SK-N-DZ (cell line): ENCODE data around the gene RGL1.
A peak's percentile ranks its signal among the peaks of the same experiment; 100 is the strongest.

ENCODE experiments used
- DNase-seq: peaks from one replicate; pipeline ENCODE4 v3.0.0-alpha.2; 2015; ENCODE audit warnings: low spot score

RGL1 gene

DNA sequence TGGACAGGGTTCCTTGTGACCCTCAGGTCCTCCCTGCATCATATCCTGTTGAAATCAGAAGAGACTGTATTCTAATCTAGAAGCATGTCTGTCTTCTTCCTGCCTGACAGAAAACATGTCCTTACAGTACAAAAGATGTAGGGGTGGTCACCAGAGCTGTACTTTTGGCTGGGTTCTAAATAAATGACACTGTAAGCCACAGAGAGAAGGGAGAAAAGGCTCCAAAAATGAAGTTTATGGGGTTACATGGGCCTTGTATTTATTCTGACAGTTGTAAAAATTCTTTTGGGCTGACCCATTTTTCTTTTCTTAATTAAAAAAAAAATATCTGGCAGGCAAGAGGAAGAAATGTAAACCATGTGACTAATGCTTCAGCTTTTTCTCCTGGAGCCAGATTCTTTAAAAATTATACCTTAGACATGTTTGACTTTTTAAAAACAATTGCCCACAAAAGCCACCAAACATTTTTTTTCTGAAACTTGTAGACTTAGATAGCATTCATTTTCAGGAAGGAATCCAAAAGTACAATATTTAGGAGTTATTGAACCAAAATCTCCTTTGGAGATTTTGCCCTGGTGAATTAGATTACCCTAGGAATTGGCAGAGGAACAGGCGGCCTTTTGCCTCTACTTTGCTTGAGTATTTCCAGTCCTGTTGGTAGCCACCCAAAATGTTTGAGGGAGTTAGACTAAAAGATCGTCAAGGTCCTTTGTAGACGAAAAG is 17.1 kb downstream of the RGL1 start:
- no peak for DNase-seq

GRCh38 chr1:183824291-183824690 is 19.4 kb downstream of the RGL1 start:
- no peak for DNase-seq

- no peak for DNase-seq
These were observed 22.9 kb downstream of the RGL1 start for GRCh38 chr1:183827801-183828200.

DNA sequence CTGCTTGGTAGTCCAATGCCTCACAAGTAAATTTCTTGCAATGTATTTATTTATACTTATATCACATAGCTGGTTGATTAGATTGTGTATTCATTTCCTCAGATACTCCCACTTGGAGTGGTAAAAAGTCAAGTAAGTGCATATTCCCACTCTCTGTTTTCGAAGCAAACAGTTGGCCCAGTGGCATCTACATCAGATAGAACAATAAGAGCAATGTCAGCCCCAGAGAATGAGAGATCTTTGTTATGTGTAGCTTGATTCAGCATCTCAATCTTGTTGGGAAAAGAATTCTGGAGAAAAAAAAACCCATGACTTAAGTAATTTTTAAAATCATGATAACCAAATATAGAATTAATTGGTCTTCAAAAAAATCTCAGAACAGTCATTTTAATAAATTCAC is 25.5 kb downstream of the RGL1 start:
- DNase-seq, result no peak

GRCh38 chr1:183831311-183831710 is 26.4 kb downstream of the RGL1 start:
- no peak for DNase-seq

DNA sequence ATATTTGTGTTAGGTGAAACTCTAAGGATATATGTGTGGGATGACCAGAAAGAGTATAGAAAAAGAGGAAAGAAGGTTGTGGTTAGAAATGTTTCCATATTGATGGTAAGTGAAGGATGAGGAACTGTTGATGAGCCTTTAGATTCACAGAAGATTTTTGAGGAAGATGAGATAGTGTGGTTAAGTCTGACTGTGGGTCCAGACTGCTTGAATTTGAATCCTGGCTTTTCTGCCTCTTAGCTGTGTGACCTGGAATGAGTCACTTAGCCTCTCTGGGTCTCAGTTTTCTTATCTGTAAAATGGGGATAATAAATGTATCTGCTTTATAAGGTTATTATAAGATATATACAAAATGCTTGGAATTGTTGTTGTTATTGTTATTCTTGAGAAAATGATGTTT is 27.5 kb downstream of the RGL1 start:
- no peak for DNase-seq

- DNase-seq, result no peak
These were observed 29.6 kb downstream of the RGL1 start for GRCh38 chr1:183834568-183834967.

GRCh38 chr1:183836598-183836997 is 31.7 kb downstream of the RGL1 start:
- no peak for DNase-seq

GRCh38 chr1:183837062-183837461 is 32.1 kb downstream of the RGL1 start:
- no peak for DNase-seq

DNA sequence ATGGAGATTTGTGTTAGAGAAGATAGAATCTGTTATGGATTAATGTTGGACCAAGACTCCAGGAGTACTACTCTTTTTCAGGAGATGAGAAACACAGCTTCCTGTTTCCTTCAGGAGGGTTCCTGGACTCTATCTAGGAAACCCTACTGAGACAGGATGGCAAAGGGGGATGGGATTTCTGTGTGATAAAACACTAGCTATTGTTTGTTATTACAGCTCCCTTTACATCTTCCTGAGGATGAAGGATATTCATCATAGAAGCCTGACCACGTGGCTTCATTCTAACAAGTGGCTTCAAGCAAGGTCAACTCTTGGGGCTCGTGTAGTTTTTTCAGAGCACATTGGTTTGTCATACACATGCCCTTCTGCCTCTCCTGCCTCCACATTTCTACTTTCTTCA is 33.3 kb downstream of the RGL1 start:
- DNase-seq, result no peak

- DNase-seq, result no peak
These were observed 35.2 kb downstream of the RGL1 start for GRCh38 chr1:183840140-183840539.

DNA sequence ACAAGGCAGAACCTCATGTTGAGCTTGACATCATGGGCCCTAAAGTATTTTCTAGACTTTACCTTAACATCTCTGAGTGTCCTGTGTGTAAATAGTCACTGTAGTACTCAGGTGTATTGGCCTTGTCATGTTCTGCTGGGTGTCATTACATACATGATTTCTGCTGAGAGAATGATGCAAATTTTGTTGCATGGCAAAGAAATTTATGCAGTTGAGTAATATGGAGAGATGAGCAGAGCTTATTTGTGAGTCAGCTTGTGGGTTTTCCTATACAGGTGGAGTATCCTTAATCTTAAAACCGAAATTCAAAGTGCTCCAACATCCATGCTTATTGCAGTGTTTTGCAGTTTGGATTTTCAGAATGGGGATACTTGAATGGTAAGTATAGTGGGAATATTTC is 36.6 kb downstream of the RGL1 start:
- no peak for DNase-seq

GRCh38 chr1:183841950-183842794 is 37.3 kb downstream of the RGL1 start:
- peak; percentile 50 for DNase-seq

GRCh38 chr1:183842795-183843144 is 37.9 kb downstream of the RGL1 start:
- no peak for DNase-seq

DNA sequence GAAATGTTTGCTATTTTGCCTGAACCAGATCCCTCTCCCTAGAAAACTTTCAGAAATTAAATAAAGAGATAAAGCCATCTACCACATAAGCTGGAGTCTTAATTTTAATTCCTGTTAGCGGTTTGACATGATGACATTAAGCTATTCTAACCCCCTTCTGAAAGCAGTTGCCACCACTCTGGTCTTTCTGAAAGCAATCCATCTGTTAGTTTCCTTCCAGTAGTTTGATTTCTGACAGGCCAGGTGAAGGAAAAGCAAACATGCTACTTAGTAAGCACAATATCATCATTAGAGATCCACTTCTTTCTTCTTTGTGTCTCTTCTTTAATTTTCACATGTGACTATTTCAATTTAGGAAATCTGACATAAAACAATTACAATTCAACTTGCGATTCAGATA is 39.9 kb downstream of the RGL1 start:
- DNase-seq, result peak; percentile 23

GRCh38 chr1:183845681-183846080 is 40.8 kb downstream of the RGL1 start:
- no peak for DNase-seq

- no peak for DNase-seq
These were observed 42.7 kb downstream of the RGL1 start for GRCh38 chr1:183847641-183848040.

- no peak for DNase-seq
These were observed 45.9 kb downstream of the RGL1 start for GRCh38 chr1:183850852-183851251.

DNA sequence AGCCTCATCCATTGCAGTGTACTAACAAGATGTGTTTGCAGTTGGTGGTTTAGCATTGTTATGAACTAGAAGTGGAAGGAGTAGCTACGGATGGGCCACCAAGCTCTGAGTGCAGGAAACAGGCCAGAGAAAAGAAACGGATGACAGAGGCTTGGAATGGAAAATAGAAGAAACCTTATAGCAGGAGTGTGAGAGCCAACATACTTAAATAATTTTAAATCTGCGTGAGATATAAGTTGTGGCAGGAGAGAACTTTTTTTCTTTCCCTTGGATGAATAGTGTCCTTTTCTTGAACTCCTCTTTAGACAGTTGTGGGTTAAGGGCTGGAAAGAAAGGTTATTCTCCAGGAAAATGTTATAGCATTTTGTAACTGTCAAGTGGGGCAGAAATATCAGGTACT is 54.2 kb downstream of the RGL1 start:
- no peak for DNase-seq

DNA sequence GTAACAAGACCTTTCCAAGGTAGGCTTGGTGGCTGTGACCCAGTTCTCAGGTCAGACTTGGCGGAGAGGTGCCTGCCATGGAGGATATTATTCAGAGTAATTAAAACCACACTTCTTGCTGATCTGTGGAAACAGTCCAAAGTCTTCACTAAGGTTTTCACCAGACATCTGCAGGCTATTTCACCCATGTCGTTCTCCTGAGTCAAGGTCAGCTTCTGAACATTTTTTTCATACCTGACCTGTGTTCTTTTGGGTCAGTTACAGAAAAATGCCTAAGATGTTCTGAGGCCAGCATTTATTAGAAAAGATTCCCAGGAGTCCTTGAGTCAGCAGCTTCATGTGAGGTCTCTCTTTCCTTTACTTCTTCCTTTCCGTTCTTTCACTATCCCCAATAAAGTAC is 54.9 kb downstream of the RGL1 start:
- no peak for DNase-seq

GRCh38 chr1:183862967-183863366 is 58.0 kb downstream of the RGL1 start:
- DNase-seq, result no peak

- DNase-seq, result no peak
These were observed 58.9 kb downstream of the RGL1 start for GRCh38 chr1:183863852-183864251.

DNA sequence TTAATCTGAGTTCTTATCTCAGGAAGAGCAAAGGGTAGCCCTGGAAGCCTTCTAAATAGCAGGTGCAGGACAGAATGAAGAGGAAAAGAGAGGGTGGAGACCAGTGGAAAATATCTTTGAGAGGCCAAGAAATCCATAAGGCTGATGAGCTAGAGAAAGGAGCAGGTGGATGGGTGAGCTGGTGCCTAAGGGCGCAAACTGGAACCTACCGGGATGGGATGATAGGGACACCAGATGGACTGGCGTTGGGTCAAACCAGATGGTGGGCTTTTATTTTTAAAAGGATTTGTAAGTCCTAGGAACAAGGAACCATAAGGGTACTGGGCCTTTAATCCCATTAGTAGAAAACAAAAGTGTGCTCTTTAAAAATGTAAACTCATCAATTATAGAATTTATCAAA is 59.7 kb downstream of the RGL1 start:
- DNase-seq, result no peak
